Measurements from ENCODE around the gene IRF4.

- TF ChIP-seq CTCF (IDR thresholded peaks at IDR 0.05) (no peak), POLR2A (IDR thresholded peaks at IDR 0.05) (no peak)
Observed at GRCh38 chr6:379410-380181, 12.0 kb upstream of the IRF4 start.
